Measurements from ENCODE around the gene NEU1. TPM values are rescaled to one million over a fixed set of nuclear protein-coding genes. Genes with fewer than 3 reads are reported as not detected.

NEU1 gene
- total RNA-seq, 1 experiment from 2014 or later: 15.1 TPM

DNA sequence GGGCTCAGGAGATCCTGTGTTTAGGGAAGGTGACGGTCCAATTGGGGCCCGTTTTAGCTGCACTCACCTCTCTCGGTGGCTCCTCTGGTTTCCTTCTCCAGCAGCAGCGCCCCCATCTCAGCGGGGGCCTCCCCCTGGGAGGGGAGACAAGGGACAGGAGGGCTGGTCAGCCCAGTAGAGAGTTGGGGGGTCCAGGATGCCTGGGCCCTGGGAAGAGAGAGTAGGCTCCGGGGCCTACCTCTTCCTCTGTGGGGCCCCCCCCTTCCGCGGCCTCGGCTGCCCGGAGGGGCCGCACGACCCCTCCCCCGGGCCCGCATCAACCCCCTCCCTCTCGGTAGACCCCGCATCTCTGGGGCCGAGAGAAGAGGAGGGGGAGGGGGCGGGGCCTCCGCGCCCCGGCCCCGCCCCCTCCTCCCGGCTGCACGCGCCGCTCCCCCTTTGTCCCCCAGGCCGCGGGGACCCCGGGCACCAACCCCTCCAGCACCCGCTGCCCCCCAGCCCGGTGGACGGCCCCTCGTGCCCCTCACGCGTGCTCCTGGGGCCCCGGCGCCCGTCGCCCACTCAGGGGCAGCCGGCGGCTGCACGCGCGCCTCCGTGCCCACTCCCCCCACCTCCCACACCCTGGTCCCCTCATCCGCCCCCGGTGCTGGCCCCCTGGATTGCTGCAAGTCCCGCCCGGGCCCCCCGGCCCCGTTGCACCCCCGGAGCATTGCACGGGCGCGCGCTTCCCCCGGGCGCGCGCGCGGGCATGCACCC is 34.4 kb upstream of the NEU1 start:
- H3K79me2 ChIP-seq (ENCODE audit: insufficient read depth, low read length): peaks cover 18% of the 10 kb centered on the region; the same call in 1 of the 2 replicates
- BruUV-seq (replicated peaks): no TSS peak
- H3K9me2 ChIP-seq (ENCODE audit: insufficient read depth): no peaks in the 10 kb centered on the region
- no peaks in the 10 kb centered on the region for H3K27me3 ChIP-seq (ENCODE audit: insufficient read depth, low read length)
- ChIA-PET RAD21 (ENCODE audit: low non-redundant PET in 1 of 2, low total read pairs in 2 of 2, uncharacterized antibody in 2 of 2, unreplicated experiment in 2 of 2) (no interaction called here), CTCF (interaction anchor here (0.7 to 1.5 kb wide), 4 partner anchors 9 to 127 kb away, joined by 3 to 5 read pairs (median 3); no protein-coding TSS in a partner anchor), POLR2A (interaction anchor here (1.2 kb wide), 2 partner anchors 70 to 240 kb away, joined by 3 read pairs; partner anchors contain the start of gene HSPA1B)
- peak overlapping the region; percentile 93 for H3K9ac ChIP-seq (ENCODE audit: low read length)
- TF ChIP-seq JUND (IDR thresholded peaks at IDR 0.05) (no peak), ZFX (IDR thresholded peaks at IDR 0.05) (peak; percentile 30), RAD21 (IDR thresholded peaks at IDR 0.05; ENCODE audit: low read depth) (no peak), POLR2A (IDR thresholded peaks at IDR 0.05; ENCODE audit: borderline replicate concordance, extremely low read depth, insufficient read depth, insufficient read length) (no peak), ZNF274 (IDR thresholded peaks at IDR 0.05; ENCODE audit: low read depth, low read length) (no peak), TCF7L2 (IDR thresholded peaks at IDR 0.05; ENCODE audit: borderline replicate concordance, extremely low read depth, insufficient read depth, insufficient read length) (no peak)
- TF ChIP-seq, protein P1, sequence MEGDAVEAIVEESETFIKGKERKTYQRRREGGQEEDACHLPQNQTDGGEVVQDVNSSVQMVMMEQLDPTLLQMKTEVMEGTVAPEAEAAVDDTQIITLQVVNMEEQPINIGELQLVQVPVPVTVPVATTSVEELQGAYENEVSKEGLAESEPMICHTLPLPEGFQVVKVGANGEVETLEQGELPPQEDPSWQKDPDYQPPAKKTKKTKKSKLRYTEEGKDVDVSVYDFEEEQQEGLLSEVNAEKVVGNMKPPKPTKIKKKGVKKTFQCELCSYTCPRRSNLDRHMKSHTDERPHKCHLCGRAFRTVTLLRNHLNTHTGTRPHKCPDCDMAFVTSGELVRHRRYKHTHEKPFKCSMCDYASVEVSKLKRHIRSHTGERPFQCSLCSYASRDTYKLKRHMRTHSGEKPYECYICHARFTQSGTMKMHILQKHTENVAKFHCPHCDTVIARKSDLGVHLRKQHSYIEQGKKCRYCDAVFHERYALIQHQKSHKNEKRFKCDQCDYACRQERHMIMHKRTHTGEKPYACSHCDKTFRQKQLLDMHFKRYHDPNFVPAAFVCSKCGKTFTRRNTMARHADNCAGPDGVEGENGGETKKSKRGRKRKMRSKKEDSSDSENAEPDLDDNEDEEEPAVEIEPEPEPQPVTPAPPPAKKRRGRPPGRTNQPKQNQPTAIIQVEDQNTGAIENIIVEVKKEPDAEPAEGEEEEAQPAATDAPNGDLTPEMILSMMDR (IDR thresholded peaks at IDR 0.05 in 2 of 3, conservative IDR thresholded peaks at IDR 0.05 in 1 of 3; ENCODE audit: borderline replicate concordance in 1 of 3, insufficient read depth in 1 of 3, low read depth in 2 of 3, low read length in 2 of 3): no peak
- no peak overlapping the region for H2AFZ ChIP-seq (ENCODE audit: low read depth, low read length, poor library complexity, severe bottlenecking)
- H3K27ac ChIP-seq (ENCODE audit: low read depth, low read length): peak overlapping the region; percentile 76
- H3K4me3 ChIP-seq (replicated peaks in 1 of 2; ENCODE audit: low read depth in 1 of 2, low read length in 2 of 2): peak overlapping the region; percentile 82 to 98
- ATAC-seq (peak; percentile 0; the same call in 1 of the 2 replicates), DNase-seq (ENCODE audit: low read depth, low spot score) (no peak)
- intact Hi-C loops (cut with micrococcal nuclease): loop anchor here (5.0 kb wide), 1 partner anchor 230 kb away; the partner anchor contains the start of genes CSNK2B and LY6G5B
- H3K9me3 ChIP-seq (ENCODE audit: control insufficient read depth in 1 of 2, insufficient read depth in 1 of 2, low read depth in 1 of 2, low read length in 2 of 2): no peaks in the 10 kb centered on the region
- H3K4me2 ChIP-seq (ENCODE audit: low read length): peak overlapping the region; percentile 95
- H3K36me3 ChIP-seq (ENCODE audit: control insufficient read depth in 1 of 2, insufficient read depth in 2 of 2, low read length in 2 of 2): peaks cover 12 to 26% of the 10 kb centered on the region in 2 experiments
- peaks cover 12 to 23% of the 10 kb centered on the region in 2 experiments for H3K4me1 ChIP-seq (ENCODE audit: control insufficient read depth in 1 of 2, insufficient read depth in 2 of 2, low read length in 2 of 2)
- no peaks in the 10 kb centered on the region for H4K20me1 ChIP-seq (ENCODE audit: insufficient read depth)

Data from HCT116 (cell line).